HG03575 (cell line): Measurements from ENCODE around the gene MVB12B.

Experiments
- ATAC-seq: cut with Tn5 transposase; IDR thresholded peaks from one replicate; pipeline ENCODE4 v1.9.1; 2021; ENCODE audit not compliant: unreplicated experiment, insufficient number of reproducible peaks, low FRiP score; ENCODE audit errors: extremely low read depth

Gene MVB12B

DNA sequence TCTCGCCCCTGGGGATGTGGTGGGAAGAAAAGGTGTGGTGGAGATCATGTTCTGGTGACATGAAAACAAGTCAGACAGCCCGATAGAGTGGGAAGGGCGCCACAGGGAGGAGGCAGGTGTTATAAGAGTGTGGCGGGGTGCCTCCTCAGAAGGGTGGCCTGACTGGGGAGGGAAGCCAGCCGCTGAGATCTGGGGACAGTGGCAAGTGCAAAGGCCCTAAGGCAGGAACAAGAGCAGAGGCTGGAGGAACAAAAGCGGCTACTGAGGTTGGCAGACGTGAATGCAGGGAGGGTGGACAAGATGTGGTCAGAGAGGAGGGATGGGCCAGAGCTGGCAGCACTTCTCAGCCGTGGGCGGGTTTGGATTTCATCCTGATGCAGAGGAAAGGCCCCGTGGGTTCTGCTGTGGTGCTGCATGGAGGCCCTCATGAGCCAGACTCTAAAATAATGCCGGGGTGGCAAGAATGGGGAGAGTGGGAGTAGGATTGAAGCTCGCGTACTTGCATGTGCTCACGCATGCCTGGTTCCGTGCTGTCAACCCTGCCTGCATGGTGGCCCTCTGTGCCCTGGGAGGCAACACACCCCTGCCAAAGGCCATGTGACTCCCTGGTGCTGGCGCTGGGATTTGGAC, 89.2 kb downstream of the MVB12B start:
- ATAC-seq: no peak

- ATAC-seq: no peak
Observed at GRCh38 chr9:126417043-126417442, 90.4 kb downstream of the MVB12B start.

- ATAC-seq: no peak
Observed at GRCh38 chr9:126417684-126418083, 91.1 kb downstream of the MVB12B start.

- no peak for ATAC-seq
Observed at GRCh38 chr9:126418608-126419007, 92.0 kb downstream of the MVB12B start.

DNA sequence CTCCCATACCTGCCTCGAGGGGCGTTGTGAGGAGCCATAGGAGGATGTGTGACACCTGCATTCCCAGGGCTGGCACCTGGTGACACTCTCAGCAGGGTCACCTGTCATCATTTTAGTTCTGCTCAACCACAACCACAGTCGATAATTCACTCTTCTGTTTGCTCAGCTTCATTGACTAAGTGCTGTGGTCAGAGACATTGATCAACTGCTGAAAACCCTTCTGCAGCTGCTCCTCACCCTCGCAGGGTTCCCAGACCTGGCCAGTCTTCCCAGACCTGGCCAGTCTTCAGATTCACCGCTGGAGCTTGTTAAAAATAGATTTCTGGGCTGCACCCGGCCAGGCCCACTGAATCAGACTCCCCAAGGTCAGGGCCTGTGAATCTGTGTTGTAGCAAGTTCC, 92.8 kb downstream of the MVB12B start:
- no peak for ATAC-seq

GRCh38 chr9:126420135-126420534, 93.5 kb downstream of the MVB12B start:
- no peak for ATAC-seq

- ATAC-seq: no peak
Observed at GRCh38 chr9:126420643-126421564, 94.3 kb downstream of the MVB12B start.

DNA sequence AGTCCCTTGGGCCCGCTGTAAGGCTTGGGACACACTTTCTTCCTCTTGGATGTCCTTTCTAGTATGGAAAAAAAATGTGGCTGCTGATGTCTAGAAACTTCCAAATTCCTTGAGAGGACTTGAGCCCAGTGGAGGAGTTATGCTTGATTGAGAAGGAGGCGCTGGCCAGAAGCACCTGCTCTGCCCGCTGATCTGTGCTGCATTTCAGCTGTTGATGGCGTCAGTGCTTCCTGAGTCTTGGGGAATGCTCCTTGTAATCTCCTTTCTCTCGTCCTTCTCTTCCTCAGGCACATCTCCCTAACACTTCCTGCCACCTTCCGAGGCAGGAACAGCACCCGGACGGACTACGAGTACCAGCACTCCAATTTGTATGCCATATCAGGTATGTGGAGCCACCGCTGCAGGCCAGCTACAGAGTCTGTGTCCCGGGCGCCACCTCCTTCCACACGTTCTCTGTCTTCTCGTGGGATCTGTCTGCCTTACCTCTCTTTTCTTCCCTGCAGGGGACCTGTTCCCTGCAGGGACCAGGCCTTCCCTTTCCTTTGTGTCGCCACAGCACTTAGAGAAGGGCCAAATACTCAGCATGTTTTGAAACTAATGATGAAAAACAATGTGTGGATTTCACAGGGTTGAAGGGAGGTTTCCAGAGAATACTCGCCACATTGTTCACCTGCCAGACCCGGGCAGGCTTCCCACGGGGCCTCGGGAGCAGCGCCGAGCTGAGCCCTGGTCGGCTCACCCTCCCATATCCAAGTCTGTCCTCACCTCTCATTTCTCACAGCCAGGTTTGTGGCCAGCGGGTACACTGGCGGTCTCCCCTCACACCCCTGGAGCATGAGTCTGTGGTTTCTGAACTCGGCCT, 95.2 kb downstream of the MVB12B start:
- no peak for ATAC-seq

GRCh38 chr9:126423142-126423915, 96.7 kb downstream of the MVB12B start:
- ATAC-seq: no peak

GRCh38 chr9:126423916-126424185, 97.2 kb downstream of the MVB12B start:
- no peak for ATAC-seq

DNA sequence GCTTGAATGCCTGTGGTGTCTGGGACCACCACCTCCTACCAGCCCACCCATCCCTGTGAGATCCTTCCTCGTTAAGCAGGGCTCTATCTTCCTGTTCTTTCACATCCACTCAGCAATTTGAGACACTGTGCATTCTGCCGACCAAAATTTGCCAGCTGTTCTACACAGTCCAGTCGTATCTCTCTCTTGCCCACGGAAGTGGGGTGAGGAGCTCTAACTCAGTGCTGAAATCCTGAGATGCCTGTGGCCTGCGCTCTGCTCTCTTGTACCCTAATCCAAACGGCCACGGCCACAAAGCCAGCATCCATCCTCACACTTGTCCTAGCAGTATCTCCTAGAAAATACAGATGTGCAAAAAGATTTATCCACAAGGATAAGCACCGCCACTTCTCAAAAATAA, 97.9 kb downstream of the MVB12B start:
- no peak for ATAC-seq

- ATAC-seq: no peak
Observed at GRCh38 chr9:126428534-126429175, 102.0 kb downstream of the MVB12B start.

DNA sequence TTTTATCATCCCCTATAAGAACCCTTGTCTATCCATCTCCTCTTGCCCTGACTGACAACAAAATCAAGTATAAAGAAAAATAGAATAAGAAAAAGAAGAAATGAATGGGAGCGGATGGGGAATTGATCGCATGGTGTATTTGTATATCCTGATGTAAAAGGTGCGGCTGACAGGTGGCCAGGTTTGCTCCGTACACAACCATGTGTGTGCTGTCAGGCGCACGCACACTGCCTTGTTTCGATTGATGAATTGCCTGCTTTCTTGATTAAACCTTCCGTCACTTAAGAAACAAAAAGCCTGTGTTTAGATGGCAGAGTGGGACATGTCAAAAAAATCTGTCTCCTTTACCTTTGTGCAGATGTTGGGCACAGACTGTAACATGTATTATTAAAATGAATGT, 102.6 kb downstream of the MVB12B start:
- no peak for ATAC-seq

GRCh38 chr9:126430124-126430523, 103.5 kb downstream of the MVB12B start:
- no peak for ATAC-seq

DNA sequence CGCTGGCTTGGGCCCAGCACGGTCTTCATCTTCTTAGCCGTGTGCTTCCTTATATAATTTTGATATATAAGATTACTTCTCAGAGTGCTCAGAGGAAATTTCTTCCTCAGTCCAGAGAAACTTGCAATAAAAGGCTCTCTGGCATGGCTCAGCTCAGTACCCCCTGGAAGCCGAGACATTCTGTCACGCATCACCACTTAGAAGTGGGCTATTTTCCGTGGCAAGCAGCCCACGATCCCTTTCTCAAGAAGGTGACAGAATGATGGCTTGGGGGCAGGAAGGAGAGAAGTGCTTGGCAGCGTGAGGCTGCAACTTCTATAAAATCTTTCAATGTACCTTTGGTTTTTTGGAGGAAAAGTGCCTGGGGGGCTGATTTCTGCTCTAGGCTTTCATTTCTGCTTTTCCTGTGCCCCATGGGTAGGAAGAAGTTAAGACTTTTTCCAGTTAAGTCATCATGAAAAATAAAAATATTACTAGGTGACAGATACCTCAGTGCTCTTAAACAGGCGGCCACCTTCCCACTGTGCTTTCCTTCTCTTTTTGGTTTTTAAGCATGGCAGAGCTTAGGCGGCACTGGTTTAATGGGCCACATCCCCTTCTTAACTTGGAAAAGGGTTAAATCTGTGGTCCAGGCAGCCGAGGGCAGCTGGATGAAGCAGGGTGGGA, 104.6 kb downstream of the MVB12B start:
- no peak for ATAC-seq

- ATAC-seq: no peak
Observed at GRCh38 chr9:126432659-126433058, 106.0 kb downstream of the MVB12B start.

DNA sequence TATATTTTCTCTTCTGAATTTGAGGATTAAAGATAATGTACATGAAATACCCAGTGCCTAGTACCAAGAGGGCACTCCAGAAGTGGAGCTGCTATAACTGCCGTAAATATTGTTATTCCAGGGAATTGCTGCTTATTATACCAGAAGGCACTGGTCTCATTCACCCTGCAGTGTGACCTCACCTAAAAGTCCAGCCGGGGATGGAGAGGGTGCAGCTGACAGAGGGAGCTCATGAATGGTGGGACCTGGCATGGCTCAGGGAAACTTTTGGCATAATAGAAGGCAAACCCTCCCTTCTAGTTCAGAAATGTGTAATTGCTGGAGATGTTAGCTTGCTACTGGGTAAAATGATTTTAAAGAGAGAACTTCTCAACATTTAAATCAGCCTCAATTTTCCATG, 108.5 kb downstream of the MVB12B start:
- no peak for ATAC-seq

DNA sequence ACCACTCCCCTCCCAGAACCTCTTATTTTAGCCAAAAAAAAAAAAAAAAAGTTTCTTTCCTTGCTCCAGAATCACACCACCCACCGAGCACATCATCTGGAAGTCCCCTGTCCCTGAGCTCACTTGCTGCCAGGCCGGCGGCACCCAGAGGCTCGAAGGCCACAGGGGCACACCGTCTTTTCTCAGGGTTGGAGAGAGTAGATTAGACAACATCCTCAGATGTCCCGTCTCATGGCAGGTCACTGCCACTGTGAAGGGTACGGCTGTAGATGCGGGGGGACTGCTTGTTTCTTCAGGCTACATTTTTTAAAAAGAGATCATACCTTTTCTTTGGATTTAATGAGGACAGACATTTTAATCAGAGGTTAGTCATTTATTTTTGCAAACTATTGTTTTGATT, 109.0 kb downstream of the MVB12B start:
- ATAC-seq: no peak
